Activated CD4-positive, alpha-beta T cell treated with anti-CD3 and anti-CD28 coated beads, Interleukin-2, amount 10 ng/mL, durations not matched to agents 24 days and 14 days (primary cell): ENCODE measurements around the gene SCYGR8. TPM values are rescaled to one million over a fixed set of nuclear protein-coding genes. Genes with fewer than 3 reads are reported as not detected.

Experiments
- DNase-seq: peaks from one replicate; pipeline ENCODE4 v3.0.0; 2022
- H3K27ac Mint-ChIP-seq: one replicate; pipeline ENCODE4 v1.8.0; 2022; ENCODE audit warnings: mild to moderate bottlenecking, mixed read lengths
- H3K27me3 Mint-ChIP-seq: one replicate; pipeline ENCODE4 v1.8.0; 2022; ENCODE audit warnings: mixed read lengths
- H3K36me3 Mint-ChIP-seq: one replicate; pipeline ENCODE4 v1.8.0; 2022; ENCODE audit warnings: low read depth, mild to moderate bottlenecking, mixed read lengths
- H3K4me1 Mint-ChIP-seq: one replicate; pipeline ENCODE4 v1.8.0; 2021; ENCODE audit warnings: mixed read lengths
- H3K4me3 Mint-ChIP-seq: one replicate; pipeline ENCODE4 v1.8.0; 2022; ENCODE audit warnings: mild to moderate bottlenecking, moderate library complexity, mixed read lengths
- H3K9me3 Mint-ChIP-seq: one replicate; pipeline ENCODE4 v1.8.0; 2021; ENCODE audit warnings: mixed read lengths
- intact Hi-C: fragments of 100-400 bp; cut with micrococcal nuclease; formaldehyde crosslinking; loops from one replicate; pipeline ENCODE4 v1.15.1; 2023
- total RNA-seq: library from RNA; stranded (reverse); gene quantifications from 2 replicates; pipeline ENCODE4 v1.2.3, GENCODE V29; 2022

Gene SCYGR8
- total RNA-seq, 1 donor from 2014 or later = not detected

- intact Hi-C loops = no loop called here
- H3K36me3 Mint-ChIP-seq = no peaks in the 10 kb centered on the region
- H3K4me3 Mint-ChIP-seq = no peak overlapping the region
- no peak overlapping the region for H3K27ac Mint-ChIP-seq
- no peaks in the 10 kb centered on the region for H3K9me3 Mint-ChIP-seq
- no peaks in the 10 kb centered on the region for H3K27me3 Mint-ChIP-seq
- H3K4me1 Mint-ChIP-seq = peaks cover 4% of the 10 kb centered on the region
- DNase-seq = no peak
Measured at GRCh38 chr2:227774011-227774624, 28.4 kb downstream of the SCYGR8 start.

DNA sequence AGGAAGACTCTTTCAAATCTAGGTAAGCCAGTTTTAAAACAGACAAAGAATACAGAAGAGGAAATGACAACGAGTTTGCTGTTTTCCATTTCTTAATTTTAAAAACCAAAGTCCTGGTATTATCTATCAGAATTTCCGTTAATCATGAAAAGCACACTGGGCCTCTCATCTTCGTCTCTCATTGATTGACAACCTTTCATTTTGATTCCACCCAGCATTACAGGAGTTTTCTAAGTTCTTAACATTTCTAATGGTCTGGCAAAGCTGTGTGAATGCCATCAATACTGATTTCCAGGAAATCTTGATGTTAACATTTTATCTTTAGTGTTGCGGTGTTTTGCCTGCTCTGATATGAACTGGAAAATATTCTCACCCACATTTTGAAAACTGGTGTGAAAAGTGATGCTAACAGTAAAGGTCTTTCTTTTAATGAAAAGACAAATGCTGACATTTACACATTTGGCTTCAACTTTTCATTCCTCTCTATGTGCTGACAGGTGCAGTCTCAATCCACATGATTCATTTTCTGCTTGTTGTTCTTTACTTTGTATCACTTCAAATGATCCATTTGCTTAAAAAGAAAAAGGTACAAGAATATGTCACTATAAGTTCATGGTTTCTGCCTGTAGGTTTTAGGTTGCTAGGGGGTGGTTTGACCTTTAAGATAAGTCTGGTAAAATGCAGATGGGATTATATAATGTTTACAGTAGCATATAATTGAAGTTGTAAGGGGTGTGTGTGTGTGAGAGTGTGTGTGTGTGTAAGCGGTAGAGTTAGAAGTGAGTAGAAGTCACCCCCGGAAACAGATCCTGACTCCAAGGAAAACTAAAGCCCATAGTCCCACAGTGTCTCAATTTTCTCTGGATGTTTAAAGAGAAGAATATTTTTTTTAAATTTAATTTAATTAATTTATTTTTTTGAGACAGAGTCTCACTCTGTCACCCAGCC is 29.5 kb downstream of the SCYGR8 start:
- no peaks in the 10 kb centered on the region for H3K27me3 Mint-ChIP-seq
- no peak for DNase-seq
- no peaks in the 10 kb centered on the region for H3K9me3 Mint-ChIP-seq
- intact Hi-C loops = no loop called here
- H3K4me3 Mint-ChIP-seq = no peak overlapping the region
- H3K36me3 Mint-ChIP-seq = no peaks in the 10 kb centered on the region
- H3K27ac Mint-ChIP-seq = no peak overlapping the region
- peaks cover 4% of the 10 kb centered on the region for H3K4me1 Mint-ChIP-seq

DNA sequence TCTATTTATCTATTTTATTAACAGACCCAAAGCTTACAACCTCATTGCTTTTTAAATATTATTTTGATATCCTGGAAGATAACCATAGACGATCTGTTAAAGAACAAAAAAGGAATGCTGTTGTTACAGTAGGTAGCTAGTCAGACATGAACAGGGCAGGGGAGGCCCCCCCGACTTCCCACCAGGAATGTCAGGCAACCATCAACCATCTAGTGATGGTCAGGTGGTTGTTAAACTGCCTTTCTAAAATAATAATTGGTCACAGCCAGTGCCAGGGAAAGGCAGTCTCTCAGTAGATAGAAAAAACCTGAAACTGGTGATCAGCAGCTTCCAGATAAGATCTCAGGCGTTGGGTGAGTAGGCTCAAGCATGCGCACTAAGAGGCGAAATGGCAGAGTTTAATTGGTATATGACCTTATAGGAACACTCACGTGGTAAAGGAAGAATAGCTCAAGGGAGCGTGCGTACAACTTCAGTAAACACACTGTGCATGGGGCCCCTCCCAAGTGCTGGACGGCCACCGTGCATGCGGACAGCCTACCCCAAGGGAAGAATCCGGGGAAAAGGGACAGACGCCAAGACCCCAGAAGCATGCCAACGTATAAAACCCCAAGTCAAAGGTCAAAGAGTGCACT is 35.4 kb downstream of the SCYGR8 start:
- Mint-ChIP-seq H3K4me1 (peaks cover 11% of the 10 kb centered on the region), H3K36me3 (no peaks in the 10 kb centered on the region), H3K9me3 (no peaks in the 10 kb centered on the region), H3K27ac (no peak overlapping the region), H3K4me3 (no peak overlapping the region), H3K27me3 (peaks cover 7% of the 10 kb centered on the region)
- intact Hi-C loops = loop anchor here (5.0 kb wide), 1 partner anchor 81 kb away; no protein-coding TSS in a partner anchor
- no peak for DNase-seq

- peaks cover 11% of the 10 kb centered on the region for H3K4me1 Mint-ChIP-seq
- H3K4me3 Mint-ChIP-seq = no peak overlapping the region
- H3K9me3 Mint-ChIP-seq = no peaks in the 10 kb centered on the region
- intact Hi-C loops = loop anchor here (2.0 to 5.0 kb wide), 2 partner anchors 23 to 80 kb away; no protein-coding TSS in a partner anchor
- no peak for DNase-seq
- peaks cover 9% of the 10 kb centered on the region for H3K27me3 Mint-ChIP-seq
- H3K36me3 Mint-ChIP-seq = no peaks in the 10 kb centered on the region
- no peak overlapping the region for H3K27ac Mint-ChIP-seq
Measured at GRCh38 chr2:227781841-227782240, 36.1 kb downstream of the SCYGR8 start.

- Mint-ChIP-seq H3K4me3 (no peak overlapping the region), H3K27me3 (peaks cover 15% of the 10 kb centered on the region), H3K27ac (no peak overlapping the region), H3K36me3 (no peaks in the 10 kb centered on the region), H3K9me3 (no peaks in the 10 kb centered on the region), H3K4me1 (peaks cover 11% of the 10 kb centered on the region)
- intact Hi-C loops = loop anchor here (1.0 to 5.0 kb wide), 3 partner anchors 22 to 79 kb away; no protein-coding TSS in a partner anchor
- no peak for DNase-seq
Measured at GRCh38 chr2:227782804-227783203, 37.1 kb downstream of the SCYGR8 start.

GRCh38 chr2:227783404-227784138 is 37.9 kb downstream of the SCYGR8 start:
- peak overlapping the region; percentile 56 for H3K27ac Mint-ChIP-seq
- peaks cover 18% of the 10 kb centered on the region for H3K27me3 Mint-ChIP-seq
- peak; percentile 67 for DNase-seq

GRCh38 chr2:227785293-227785692 is 39.6 kb downstream of the SCYGR8 start:
- DNase-seq = no peak
- Mint-ChIP-seq H3K9me3 (no peaks in the 10 kb centered on the region), H3K27me3 (peaks cover 22% of the 10 kb centered on the region), H3K4me3 (no peak overlapping the region), H3K4me1 (peaks cover 11% of the 10 kb centered on the region), H3K27ac (no peak overlapping the region), H3K36me3 (no peaks in the 10 kb centered on the region)
- intact Hi-C loops = no loop called here

More at GRCh38 chr2:227783404-227784138, 37.9 kb downstream of the SCYGR8 start:
- intact Hi-C loops = loop anchor here (1.0 to 5.0 kb wide), 3 partner anchors 21 to 79 kb away; no protein-coding TSS in a partner anchor
- peaks cover 11% of the 10 kb centered on the region for H3K4me1 Mint-ChIP-seq
- no peaks in the 10 kb centered on the region for H3K9me3 Mint-ChIP-seq
- no peaks in the 10 kb centered on the region for H3K36me3 Mint-ChIP-seq
- H3K4me3 Mint-ChIP-seq = peak overlapping the region; percentile 65

- H3K4me3 Mint-ChIP-seq = no peak overlapping the region
- intact Hi-C loops = no loop called here
- no peak overlapping the region for H3K27ac Mint-ChIP-seq
- peaks cover 4% of the 10 kb centered on the region for H3K4me1 Mint-ChIP-seq
- no peak for DNase-seq
- H3K27me3 Mint-ChIP-seq = peaks cover 25% of the 10 kb centered on the region
- no peaks in the 10 kb centered on the region for H3K9me3 Mint-ChIP-seq
- no peaks in the 10 kb centered on the region for H3K36me3 Mint-ChIP-seq
Measured at GRCh38 chr2:227788561-227789018, 42.9 kb downstream of the SCYGR8 start.

GRCh38 chr2:227789803-227790202 is 44.1 kb downstream of the SCYGR8 start:
- DNase-seq = no peak
- H3K27me3 Mint-ChIP-seq = peaks cover 23% of the 10 kb centered on the region
- intact Hi-C loops = no loop called here
- no peaks in the 10 kb centered on the region for H3K9me3 Mint-ChIP-seq
- H3K27ac Mint-ChIP-seq = no peak overlapping the region
- no peaks in the 10 kb centered on the region for H3K4me1 Mint-ChIP-seq
- H3K4me3 Mint-ChIP-seq = no peak overlapping the region
- no peaks in the 10 kb centered on the region for H3K36me3 Mint-ChIP-seq

DNA sequence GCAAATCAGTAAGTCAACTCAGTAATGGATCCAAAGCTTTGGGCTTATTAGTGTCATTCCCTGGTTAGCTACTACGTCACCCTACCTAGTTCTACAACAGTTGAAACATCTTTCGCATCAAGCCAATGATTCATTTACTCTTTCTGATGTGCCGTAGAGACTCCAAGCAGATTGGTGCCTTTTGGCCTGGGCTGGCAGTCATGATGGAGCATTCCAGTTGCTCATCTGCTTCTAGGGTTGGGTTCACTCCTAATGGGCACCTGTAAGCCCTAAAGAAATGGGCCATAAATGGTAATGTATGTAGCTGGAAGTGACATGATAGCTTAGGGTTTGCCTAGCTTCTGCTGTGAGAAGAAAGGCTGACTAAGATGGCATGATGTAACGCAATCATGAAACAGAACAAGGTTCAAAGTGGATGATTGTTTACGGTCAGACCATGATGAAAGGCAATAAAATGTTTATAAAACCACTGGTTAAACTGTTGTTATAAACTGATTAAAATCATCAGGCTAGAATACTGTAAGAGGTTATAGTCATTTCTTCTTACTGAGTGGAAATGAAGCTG is 47.5 kb downstream of the SCYGR8 start:
- H3K27me3 Mint-ChIP-seq = peaks cover 11% of the 10 kb centered on the region
- H3K36me3 Mint-ChIP-seq = no peaks in the 10 kb centered on the region
- intact Hi-C loops = no loop called here
- H3K4me1 Mint-ChIP-seq = no peaks in the 10 kb centered on the region
- no peak for DNase-seq
- H3K4me3 Mint-ChIP-seq = no peak overlapping the region
- H3K27ac Mint-ChIP-seq = no peak overlapping the region
- no peaks in the 10 kb centered on the region for H3K9me3 Mint-ChIP-seq
